HG03439 (cell line): ENCODE results near the gene PLA2G12A.
"Not testable (repeated sequence)": the region's sequence is repeated elsewhere in the genome, so short reads cannot be mapped to it uniquely, and the experiment has no call there.

Experiments
- ATAC-seq: cut with Tn5 transposase; IDR thresholded peaks from one replicate; pipeline ENCODE4 v1.9.1; 2021; ENCODE audit warnings: mild to moderate bottlenecking, moderate library complexity; ENCODE audit not compliant: unreplicated experiment

The PLA2G12A gene

GRCh38 chr4:109682875-109683274 lies 47.0 kb downstream of the PLA2G12A start:
- ATAC-seq = no peak

GRCh38 chr4:109678925-109679324 lies 50.9 kb downstream of the PLA2G12A start:
- ATAC-seq = not testable (repeated sequence)

GRCh38 chr4:109678472-109678871 lies 51.4 kb downstream of the PLA2G12A start:
- not testable (repeated sequence) for ATAC-seq

- no peak for ATAC-seq
These were observed 53.0 kb downstream of the PLA2G12A start for GRCh38 chr4:109676886-109677285.

- ATAC-seq = no peak
These were observed 54.0 kb downstream of the PLA2G12A start for GRCh38 chr4:109675843-109676242.

- ATAC-seq = no peak
These were observed 54.7 kb downstream of the PLA2G12A start for GRCh38 chr4:109675181-109675580.

- no peak for ATAC-seq
These were observed 56.6 kb downstream of the PLA2G12A start for GRCh38 chr4:109673303-109673702.

- ATAC-seq = no peak
These were observed 57.5 kb downstream of the PLA2G12A start for GRCh38 chr4:109672169-109672930.

- no peak for ATAC-seq
These were observed 58.5 kb downstream of the PLA2G12A start for GRCh38 chr4:109671350-109671749.

GRCh38 chr4:109665783-109666485 lies 63.9 kb downstream of the PLA2G12A start:
- no peak for ATAC-seq

- no peak for ATAC-seq
These were observed 67.1 kb downstream of the PLA2G12A start for GRCh38 chr4:109662771-109663170.

GRCh38 chr4:109662116-109662515 lies 67.8 kb downstream of the PLA2G12A start:
- ATAC-seq = no peak
